Measurements from ENCODE around the gene SFT2D2.

Gene SFT2D2

DNA sequence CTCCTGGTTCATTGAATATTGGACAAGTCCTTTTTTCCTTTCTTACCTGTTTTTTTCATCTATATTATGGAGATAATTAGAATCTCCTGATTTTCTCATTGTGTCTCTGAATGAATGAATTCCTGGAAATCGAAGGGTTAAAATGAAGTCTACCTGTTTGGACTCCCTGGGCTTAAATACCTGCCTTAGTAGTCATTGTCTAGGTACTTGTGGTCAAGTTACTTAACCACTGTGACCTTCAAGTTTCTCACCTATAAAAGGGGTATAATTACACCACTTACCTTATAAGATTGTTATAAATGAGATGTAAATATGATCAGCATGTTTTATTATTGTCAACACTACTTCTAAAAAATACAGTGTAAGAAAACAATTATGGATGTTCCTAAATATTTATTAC, 45.8 kb downstream of the SFT2D2 start:
- no peak for DNase-seq

DNA sequence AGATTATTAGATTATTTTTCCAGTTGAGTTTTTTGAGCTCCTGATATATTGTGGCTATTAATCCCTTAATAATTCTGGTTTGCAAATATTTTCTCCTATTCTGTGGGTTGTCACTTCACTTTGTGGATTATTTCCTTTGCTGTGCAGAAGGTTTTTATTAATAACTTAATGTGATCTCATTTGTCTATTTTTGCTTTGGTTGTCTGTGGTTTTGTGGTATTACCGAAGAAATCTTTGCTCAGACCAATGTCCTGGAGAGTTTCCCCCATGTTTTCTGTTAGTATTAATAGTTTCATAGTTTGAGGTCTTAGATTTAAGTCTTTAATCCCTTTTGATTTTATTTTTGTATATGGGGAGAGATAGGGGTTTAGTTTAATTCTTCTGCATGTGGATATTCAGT, 47.8 kb downstream of the SFT2D2 start:
- DNase-seq = no peak

DNA sequence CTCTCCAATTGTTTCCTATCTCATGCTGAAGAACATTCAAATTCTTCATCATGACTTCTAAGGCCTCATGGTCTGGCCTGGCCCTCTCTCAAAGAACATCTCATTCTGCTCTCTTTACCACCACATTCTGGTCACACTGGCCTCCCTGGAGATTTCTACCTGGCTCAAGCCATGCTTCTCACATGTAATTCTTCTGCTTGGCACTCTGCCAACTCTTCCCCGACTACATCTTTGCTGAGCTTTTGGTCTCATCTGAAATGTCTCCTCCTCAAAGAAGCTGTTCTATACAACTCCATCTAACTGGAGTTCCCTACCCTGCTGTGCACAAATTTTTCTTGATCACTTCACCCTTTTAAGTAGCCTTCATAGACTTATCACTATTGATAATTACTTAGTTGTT, 53.4 kb downstream of the SFT2D2 start:
- DNase-seq = no peak

DNA sequence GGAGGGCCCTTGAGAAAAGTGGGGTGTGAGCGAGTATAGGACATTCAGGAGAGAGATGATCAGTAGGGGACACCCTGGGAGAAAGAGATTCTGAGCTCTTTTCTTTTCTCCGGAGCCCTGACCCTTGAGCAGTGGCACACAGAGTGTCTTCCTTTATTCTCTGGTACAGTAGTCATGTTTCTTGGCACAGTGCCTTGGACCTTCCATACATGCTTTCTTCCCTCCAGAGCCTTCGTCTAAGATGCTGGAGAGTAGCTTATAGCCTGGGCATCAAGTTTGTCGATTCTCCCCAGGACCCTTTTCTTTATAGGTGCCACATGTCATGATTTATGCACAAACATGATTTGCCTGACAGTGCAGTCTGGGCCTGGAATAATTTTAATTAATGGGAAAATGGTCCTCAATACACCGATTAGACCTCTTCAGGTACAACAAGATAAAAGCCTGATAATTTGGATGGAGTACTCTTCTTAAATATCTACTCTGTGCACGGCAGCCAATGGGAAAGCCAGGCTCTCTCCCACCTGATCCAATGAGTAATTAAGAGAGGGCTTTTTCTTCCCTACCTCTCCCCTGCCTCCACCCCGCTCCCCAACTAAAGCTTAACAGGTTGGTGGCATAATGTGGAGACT, 54.6 kb downstream of the SFT2D2 start, which contains the start of gene TBX19:
TBX19 (plus strand) TSS at position 582 of the 632 bp plus-strand sequence. CDS start 214 bp downstream, outside the sequence.
- no peak for DNase-seq

DNA sequence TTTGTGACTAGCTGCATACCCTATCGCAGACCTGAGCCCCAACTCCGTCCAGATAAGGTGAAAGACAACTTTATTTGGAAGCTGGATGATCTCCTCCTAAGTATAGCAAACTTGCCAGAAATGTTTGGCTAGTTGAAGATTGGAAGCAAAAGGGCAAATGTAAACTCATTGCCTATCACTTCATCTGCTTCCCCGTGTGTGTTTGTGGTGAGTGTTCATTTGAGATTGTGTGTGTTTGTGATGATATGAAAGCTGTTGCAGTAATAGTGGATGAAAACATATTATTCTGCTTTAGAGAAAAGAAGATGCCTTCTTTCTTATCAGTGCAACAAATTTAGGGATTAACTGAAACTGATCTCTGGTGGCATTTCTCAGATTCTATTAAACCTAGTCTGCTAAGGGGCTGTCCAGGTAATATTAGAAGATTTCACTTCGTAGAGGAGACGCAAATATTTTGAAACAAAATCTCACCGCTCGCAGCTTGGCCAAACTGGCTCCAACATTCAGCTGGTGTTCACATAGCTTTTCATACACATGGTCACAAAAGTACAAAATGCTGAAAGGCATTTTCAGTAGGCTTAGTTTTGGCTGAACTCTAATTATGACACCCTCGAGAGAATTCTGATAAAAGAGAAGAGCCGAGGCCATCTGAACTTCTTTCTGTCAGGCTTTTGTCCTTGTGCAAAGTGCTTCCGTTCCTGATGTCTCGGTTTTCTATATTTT, 56.0 kb downstream of the SFT2D2 start:
- no peak for DNase-seq

DNA sequence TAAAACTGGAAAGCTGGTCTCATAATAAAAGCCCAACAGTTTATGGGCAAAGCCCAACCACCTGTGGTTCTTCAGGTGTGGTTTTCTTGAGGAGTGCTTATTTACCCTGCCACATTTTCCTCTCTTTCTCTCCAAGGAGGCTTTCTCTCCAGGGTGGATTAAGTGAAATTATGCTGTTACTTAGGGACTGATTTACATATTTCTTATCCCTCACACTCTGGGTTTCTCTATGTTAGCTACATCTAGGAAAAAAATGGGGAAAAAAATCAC, 59.7 kb downstream of the SFT2D2 start:
- DNase-seq = no peak

DNA sequence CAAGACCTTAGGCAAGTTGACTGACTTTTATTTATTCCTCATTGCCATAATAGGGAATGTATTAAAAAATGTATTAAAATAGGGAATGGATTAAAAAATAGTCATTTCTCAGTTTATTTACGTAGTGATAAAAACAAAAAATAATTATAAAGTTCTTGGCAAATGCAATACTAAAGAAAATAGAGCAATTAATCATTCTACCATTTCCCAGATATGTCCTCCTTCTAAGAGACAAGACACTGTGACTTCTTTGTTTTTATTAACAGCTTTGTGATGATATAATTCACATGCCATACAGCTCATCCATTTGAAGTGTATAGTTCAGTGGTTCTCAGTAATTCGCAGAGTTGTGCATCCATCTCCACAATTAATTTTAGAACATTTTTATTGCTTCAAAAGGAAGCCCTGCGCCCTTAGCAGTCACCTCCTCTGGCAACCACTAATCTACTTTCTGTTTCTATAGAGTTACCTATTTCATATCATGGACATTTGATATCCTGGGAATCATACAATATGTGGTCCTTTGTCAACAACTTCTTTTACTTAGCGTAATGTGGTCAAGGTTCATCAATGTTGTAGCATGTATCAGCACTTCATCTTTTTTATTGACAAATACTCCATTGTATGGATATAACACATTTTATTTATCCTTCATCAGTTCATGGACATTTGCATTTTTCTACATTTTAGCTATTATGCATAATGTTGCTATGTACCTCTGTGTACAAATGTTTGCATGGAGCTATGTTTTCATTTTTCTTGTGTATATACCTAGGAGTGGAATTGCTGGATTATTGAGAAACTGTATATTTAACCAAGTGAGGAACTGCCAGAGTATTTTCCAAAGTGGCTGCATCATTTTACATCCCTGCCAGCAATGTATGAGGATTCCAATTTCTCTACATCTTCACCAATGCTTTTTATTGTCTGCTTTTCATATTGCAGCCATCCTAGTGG, 60.4 kb downstream of the SFT2D2 start:
- DNase-seq = no peak

DNA sequence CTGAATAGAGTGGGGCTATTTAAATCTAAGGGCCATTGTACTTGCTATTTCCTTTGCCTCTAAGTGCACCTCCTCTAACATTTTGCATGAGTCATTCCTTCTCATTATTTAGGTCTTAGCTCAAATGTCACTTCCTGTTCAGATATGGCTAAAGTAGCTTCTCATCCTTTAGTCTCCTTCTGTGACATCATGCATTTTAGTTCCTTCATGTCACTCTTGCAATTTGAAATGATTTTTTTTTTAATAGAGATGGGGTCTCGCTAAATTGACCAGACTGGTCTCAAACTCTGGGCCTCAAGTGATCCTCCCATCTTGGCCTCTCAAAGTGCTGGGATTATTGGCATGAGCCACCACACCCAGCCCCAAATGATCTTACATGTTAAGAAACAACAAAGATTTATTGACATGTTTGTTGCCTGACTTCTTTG, 61.4 kb downstream of the SFT2D2 start:
- no peak for DNase-seq

DNA sequence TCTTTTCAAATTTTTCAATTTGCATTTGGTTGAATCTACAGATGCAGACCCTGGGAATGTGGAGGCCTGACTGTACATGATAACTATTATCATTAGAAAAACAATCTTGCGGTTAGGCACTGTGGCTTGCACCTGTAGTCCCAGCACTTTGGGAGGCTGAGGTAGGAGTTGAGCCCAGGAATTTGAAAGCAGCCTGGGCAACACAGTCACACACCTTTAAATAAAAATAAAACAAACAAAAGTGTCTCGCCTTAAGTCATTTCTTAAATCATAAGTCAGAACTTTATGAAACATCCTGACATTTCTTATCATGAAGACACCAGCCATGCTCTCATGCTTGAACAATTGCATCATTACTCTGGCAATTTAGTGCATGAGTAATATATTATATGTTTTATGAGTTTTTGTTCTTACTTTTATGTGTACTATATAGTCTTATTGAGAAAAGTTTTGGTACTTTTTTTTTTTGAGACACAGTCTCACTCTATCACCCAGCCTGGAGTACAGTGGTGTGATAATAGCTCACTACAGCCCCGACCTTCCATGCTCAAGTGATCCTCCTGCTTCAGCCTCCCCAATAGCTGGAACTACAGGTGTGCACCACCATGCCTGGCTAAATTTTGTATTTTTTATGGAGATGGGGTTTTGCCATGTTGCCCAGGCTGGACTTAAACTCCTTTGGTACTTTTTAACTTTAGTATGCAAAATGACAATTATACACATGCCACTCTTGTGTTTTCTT, 62.7 kb downstream of the SFT2D2 start:
- no peak for DNase-seq

DNA sequence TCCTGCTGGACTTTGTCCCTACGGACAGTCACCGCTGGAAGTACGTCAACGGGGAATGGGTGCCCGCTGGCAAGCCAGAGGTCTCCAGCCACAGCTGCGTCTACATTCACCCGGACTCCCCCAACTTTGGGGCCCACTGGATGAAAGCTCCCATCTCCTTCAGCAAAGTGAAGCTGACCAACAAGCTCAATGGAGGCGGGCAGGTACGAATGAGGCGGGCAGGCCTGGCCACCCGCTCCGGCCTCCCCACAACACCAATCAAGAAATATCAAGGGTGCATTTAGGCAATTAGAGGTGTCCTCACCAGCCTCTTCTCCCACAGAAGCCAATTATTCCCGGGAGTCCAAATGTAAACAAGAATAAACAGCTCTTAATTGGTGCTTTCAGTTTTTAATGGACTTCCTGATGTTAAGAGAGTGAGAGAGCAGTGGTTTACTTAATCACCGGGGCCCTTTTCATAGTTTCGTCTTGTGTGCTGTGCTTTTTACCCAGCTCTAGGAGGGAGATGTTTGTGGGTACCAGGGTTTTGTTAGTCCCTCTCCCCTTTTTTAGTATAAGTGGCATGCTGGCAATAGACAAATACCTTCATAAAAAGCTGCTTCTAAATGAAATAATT, 65.5 kb downstream of the SFT2D2 start:
- no peak for DNase-seq

DNA sequence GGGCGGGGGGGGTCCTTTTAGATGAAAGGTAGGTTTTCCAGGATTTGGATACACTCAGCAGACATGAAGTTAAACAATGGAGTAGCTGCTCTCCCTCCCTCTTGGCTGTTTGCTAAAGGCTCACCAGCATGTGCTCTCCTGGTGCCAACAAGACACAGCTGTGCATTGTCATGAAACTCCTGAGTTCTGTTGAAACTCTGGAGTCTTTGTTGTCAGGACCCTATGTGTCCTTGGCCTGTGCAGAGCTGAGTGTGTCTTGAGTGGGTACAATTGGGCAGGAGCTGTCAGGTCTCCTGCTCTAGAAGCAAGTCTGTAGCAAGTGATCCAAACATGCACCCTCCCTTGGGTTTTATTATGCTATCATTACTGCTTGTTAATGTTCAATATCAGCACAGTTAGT, 67.6 kb downstream of the SFT2D2 start:
- no peak for DNase-seq

DNA sequence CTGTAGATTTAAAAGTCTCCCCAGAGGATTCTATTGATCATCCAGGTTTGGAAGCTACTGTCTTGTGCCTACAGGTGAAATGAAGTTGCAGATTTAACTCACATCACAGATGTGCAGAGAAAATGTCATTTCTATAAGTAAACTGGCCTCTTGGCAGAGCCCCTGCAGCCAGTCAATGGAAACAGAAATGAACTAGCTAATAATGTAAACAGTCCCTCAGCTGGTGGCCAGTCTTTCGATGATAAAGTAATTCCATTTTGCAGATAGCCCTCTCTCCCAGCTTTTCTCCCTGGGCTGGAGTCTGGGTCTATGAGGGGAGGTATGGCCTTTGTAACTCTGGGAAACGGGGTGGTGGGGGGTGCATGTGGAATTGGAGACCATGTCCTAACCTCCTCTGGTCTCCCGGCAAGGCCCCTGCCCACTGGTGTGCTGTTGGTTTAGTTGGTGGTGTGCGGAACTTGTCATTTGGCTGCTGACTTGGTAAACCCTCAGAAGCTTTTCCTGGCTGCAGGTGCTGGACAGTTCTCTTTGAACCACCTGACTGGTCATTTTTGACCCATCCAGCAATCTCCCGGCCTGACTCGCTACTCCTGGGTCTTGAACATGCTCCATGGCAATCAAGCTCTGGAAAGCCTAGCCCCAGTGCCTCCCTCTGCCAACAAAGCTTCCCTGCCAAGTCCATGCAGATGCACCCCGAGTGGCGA, 69.8 kb downstream of the SFT2D2 start:
- DNase-seq = no peak

DNA sequence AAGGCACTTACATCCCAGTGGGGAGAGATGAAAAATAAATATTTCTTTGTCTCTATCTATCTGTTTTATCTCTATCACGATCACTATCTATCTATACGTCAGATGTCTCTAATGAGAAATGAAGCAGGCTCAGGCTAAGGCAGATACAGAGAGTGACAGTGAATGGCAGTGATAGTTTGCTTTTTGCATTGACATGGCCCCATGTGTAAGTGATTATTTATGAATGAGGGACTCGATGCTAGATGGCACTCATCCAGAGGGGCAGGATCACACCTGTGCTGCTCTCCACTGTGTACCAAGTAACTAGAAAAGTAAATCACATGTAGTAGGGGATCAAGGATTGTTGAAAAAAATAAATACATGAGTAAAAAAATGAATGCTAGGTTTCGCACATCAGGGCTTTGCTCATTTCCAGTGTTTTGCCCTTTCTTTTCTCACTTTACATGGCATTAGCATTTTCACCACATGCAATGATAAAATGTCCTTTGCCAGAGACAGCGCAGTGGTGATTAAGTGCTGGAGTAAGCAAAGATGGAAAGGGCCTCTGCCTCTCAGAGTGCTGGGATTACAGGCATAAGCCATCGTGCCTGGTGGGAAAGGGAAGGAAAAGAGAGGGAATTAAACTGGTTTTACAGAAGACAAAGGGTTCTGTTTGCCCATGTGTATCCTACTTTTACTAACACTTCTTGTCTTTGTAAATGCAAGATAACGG, 71.4 kb downstream of the SFT2D2 start:
- DNase-seq = no peak

DNA sequence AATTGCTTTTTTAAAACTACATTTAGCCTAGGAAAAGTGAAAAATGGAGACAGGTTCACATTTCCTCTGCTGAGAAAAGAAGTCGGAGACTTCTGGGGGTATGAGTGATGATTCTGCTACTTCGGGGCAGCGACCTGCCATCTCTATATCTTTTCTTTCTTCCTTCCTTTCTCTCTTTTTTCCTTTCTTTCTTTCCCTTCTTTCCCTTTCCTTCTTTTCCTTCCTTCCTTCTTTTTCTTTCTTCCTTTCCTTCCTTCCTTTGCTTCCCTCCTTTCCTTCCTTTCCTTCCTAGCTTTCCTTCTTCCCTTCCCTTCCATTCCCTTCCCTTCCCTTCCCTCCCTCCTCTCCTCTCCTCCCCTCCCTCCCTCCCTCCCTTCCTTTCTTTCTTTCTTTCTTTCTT, 72.6 kb downstream of the SFT2D2 start:
- no peak for DNase-seq

DNA sequence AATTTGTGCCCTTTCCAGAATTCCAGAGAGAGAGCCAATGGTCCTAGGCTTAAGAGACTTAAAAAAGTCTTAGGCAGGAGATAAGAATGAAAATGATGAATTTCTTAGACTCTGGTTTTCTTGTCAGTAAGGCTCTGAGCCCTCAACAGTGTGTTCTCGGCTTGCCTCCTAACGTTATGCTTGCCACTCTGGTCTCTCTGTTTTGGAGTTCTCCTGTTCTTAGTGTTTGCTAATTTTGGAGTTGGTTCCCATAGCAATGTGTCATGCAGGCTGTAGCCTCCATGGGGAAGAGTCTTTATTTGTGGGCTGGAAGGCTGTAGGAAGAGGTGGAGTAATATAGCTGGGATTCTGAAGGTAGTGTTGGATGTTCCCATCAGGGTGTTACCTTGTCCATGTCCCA, 74.8 kb downstream of the SFT2D2 start:
- no peak for DNase-seq

DNA sequence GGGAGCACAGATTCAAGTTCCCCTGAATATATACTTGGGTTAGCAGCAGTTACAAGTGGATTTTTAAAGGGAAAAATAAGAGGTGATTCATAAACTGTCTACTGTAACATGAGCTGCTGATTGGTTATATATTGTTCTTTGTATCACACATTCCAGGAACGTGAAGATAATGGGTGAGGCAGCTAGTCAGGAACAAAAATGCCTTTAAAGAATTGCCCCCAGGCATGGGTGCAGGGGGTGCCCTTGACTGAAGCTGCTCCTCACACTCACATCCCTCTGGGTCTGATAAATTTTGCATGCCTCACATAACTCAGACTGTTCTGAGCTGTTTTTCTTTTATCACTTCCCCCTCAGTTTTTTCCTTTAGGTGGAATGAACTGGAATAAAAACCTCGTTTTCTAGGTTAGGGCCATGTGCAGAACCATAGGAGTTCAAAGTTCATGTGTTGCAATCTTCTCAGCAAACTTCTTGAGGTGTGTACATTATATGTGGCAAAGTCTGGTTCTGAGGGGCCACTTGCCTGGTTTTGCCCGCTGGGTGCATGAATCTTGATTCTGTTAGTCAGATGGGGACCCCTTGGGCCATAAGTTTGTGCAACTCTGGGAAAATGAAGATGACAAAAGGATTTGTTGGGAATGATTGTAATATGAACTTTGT, 76.0 kb downstream of the SFT2D2 start:
- no peak for DNase-seq
